Loucy (cell line): Measurements from ENCODE around the gene SPRR2A.
"Not testable (repeated sequence)": the region's sequence is repeated elsewhere in the genome, so short reads cannot be mapped to it uniquely, and the experiment has no call there.

ENCODE experiments used
- CTCF ChIP-seq: fragments of 200-600 bp; sonication (generic); conservative IDR thresholded peaks from 2 replicates; pipeline ENCODE4 v1.5.1; 2014; ENCODE audit warnings: mild to moderate bottlenecking, antibody characterized with exemption, low read length
- EZH2phosphoT487 ChIP-seq: fragments of 200-600 bp; IDR thresholded peaks from 2 replicates; pipeline ENCODE4 v1.6.1; 2018; ENCODE audit warnings: antibody characterized with exemption, mild to moderate bottlenecking, moderate library complexity, borderline replicate concordance

- not testable (repeated sequence) for TF ChIP-seq CTCF, EZH2phosphoT487
These were observed 35.0 kb downstream of the SPRR2A start for GRCh38 chr1:153022340-153022739.
